H9 (cell line): Measurements from ENCODE around the gene ASB15. TPM values are rescaled to one million over a fixed set of nuclear protein-coding genes. Genes with fewer than 3 reads are reported as not detected.

ENCODE experiments used
- DNase-seq: peaks from one replicate; pipeline ENCODE4 v3.0.0-alpha.2; 2017
- H2AFZ ChIP-seq: one replicate; pipeline ENCODE4 v1.6.1; 2013; ENCODE audit warnings: mild to moderate bottlenecking, low read length, control low read depth, moderate library complexity
- H2AK5ac ChIP-seq: 2 replicates; pipeline ENCODE4 v1.6.1; 2013; ENCODE audit warnings: low read length, control low read depth, mixed read lengths; ENCODE audit not compliant: insufficient read length
- H2BK120ac ChIP-seq: one replicate; pipeline ENCODE4 v1.6.1; 2013; ENCODE audit warnings: low read depth, mild to moderate bottlenecking, low read length, control low read depth, inconsistent platforms; ENCODE audit not compliant: poor library complexity, severe bottlenecking
- H2BK12ac ChIP-seq: 2 replicates; pipeline ENCODE4 v1.6.1; 2013; ENCODE audit warnings: low read length, control low read depth, mixed read lengths, low read depth; ENCODE audit not compliant: insufficient read length
- H2BK15ac ChIP-seq: 2 replicates; pipeline ENCODE4 v1.6.1; 2013; ENCODE audit warnings: low read depth, low read length, control low read depth
- H2BK20ac ChIP-seq: one replicate; pipeline ENCODE4 v1.6.1; 2013; ENCODE audit warnings: low read depth, mild to moderate bottlenecking, low read length, control low read depth, inconsistent platforms; ENCODE audit not compliant: poor library complexity, severe bottlenecking
- H2BK5ac ChIP-seq: 2 replicates; pipeline ENCODE4 v1.6.1; 2013; ENCODE audit warnings: low read length, control low read depth, mixed read lengths; ENCODE audit not compliant: insufficient read length
- H3K14ac ChIP-seq: 2 replicates; pipeline ENCODE4 v1.6.1; 2013; ENCODE audit warnings: low read length, control low read depth; ENCODE audit not compliant: insufficient read depth
- H3K18ac ChIP-seq: 2 replicates; pipeline ENCODE4 v1.6.1; 2013; ENCODE audit warnings: low read depth, mild to moderate bottlenecking, mixed read lengths, low read length, control low read depth; ENCODE audit not compliant: insufficient read length
- H3K23ac ChIP-seq: 2 replicates; pipeline ENCODE4 v1.6.1; 2013; ENCODE audit warnings: low read length, control low read depth, mixed read lengths, low read depth; ENCODE audit not compliant: insufficient read length
- H3K23me2 ChIP-seq: 2 replicates; pipeline ENCODE4 v1.6.1; 2013; ENCODE audit warnings: low read depth, mild to moderate bottlenecking, mixed read lengths, low read length, control low read depth; ENCODE audit not compliant: insufficient read length, poor library complexity, severe bottlenecking
- H3K27ac ChIP-seq: 2 replicates; pipeline ENCODE4 v1.5.1; 2013; ENCODE audit warnings: low read length, control low read depth, mixed read lengths, low read depth; ENCODE audit not compliant: insufficient read length
- H3K27me3 ChIP-seq: 2 replicates; pipeline ENCODE4 v1.6.1; 2013; ENCODE audit warnings: low read length, control low read depth, inconsistent platforms; ENCODE audit not compliant: insufficient read depth
- H3K4ac ChIP-seq: 2 replicates; pipeline ENCODE4 v1.6.1; 2013; ENCODE audit warnings: low read depth, mild to moderate bottlenecking, control low read depth, inconsistent platforms, low read length, moderate library complexity
- H3K4me1 ChIP-seq: 2 replicates; pipeline ENCODE4 v1.6.1; 2013; ENCODE audit warnings: low read length, control low read depth, inconsistent platforms; ENCODE audit not compliant: insufficient read depth
- H3K4me2 ChIP-seq: 2 replicates; pipeline ENCODE4 v1.6.1; 2013; ENCODE audit warnings: low read length, control low read depth, mixed read lengths; ENCODE audit not compliant: insufficient read length, insufficient read depth
- H3K56ac ChIP-seq: 2 replicates; pipeline ENCODE4 v1.6.1; 2013; ENCODE audit warnings: low read depth, mild to moderate bottlenecking, mixed read lengths, low read length, control low read depth; ENCODE audit not compliant: insufficient read length
- H3K79me1 ChIP-seq: 2 replicates; pipeline ENCODE4 v1.6.1; 2013; ENCODE audit warnings: low read depth, mild to moderate bottlenecking, moderate library complexity, low read length, control low read depth, inconsistent platforms; ENCODE audit not compliant: insufficient read depth, poor library complexity, severe bottlenecking
- H3K79me2 ChIP-seq: 2 replicates; pipeline ENCODE4 v1.6.1; 2013; ENCODE audit warnings: low read length, control low read depth, inconsistent platforms; ENCODE audit not compliant: insufficient read depth
- H3K9ac ChIP-seq: 2 replicates; pipeline ENCODE4 v1.6.1; 2013; ENCODE audit warnings: low read length, control low read depth, mixed read lengths; ENCODE audit not compliant: insufficient read length; ENCODE audit errors: extremely low read depth
- H3K9me3 ChIP-seq: one replicate; pipeline ENCODE4 v1.6.1; 2013; ENCODE audit warnings: low read depth, low read length, inconsistent platforms; ENCODE audit not compliant: control insufficient read depth
- H3T11ph ChIP-seq: one replicate; pipeline ENCODE4 v1.6.1; 2013; ENCODE audit warnings: mild to moderate bottlenecking, low read length, control low read depth, inconsistent platforms
- H4K20me1 ChIP-seq: one replicate; pipeline ENCODE4 v1.6.1; 2013; ENCODE audit not compliant: control insufficient read depth, insufficient read length, insufficient read depth
- H4K5ac ChIP-seq: 2 replicates; pipeline ENCODE4 v1.6.1; 2013; ENCODE audit warnings: low read depth, mild to moderate bottlenecking, mixed read lengths, low read length, control low read depth; ENCODE audit not compliant: insufficient read length
- H4K8ac ChIP-seq: replicated peaks from 2 replicates; pipeline ENCODE4 v1.6.1; 2013; ENCODE audit warnings: low read length, control low read depth, mixed read lengths, low read depth; ENCODE audit not compliant: insufficient read length
- H4K91ac ChIP-seq: 2 replicates; pipeline ENCODE4 v1.6.1; 2013; ENCODE audit warnings: low read depth, mild to moderate bottlenecking, moderate library complexity, mixed read lengths, low read length, control low read depth; ENCODE audit not compliant: insufficient read length
- H3K27ac Mint-ChIP-seq, 3 experiments: 2 replicates in 2 of 3; 3 replicates in 1 of 3; pipeline ENCODE4 v1.8.0; 2020 to 2021; ENCODE audit warnings: mixed read lengths in 3 of 3, mild to moderate bottlenecking in 1 of 3, moderate library complexity in 1 of 3
- H3K27me3 Mint-ChIP-seq: 2 replicates; pipeline ENCODE4 v1.8.0; 2021; ENCODE audit warnings: low read depth, mild to moderate bottlenecking, moderate library complexity, mixed read lengths
- H3K36me3 Mint-ChIP-seq, 3 experiments: 2 replicates in 2 of 3; 3 replicates in 1 of 3; pipeline ENCODE4 v1.8.0; 2020 to 2021; ENCODE audit warnings: low read depth in 3 of 3, mixed read lengths in 3 of 3; ENCODE audit not compliant: insufficient read depth in 1 of 3
- H3K4me1 Mint-ChIP-seq, 2 experiments: 2 replicates each; pipeline ENCODE4 v1.8.0; 2020; ENCODE audit warnings: mixed read lengths in 2 of 2
- H3K4me3 Mint-ChIP-seq, 2 experiments: 2 replicates in 1 of 2; 3 replicates in 1 of 2; pipeline ENCODE4 v1.8.0; 2020 to 2021; ENCODE audit warnings: mild to moderate bottlenecking in 2 of 2, mixed read lengths in 2 of 2, moderate library complexity in 1 of 2
- H3K9me3 Mint-ChIP-seq, 2 experiments: 2 replicates in 1 of 2; 3 replicates in 1 of 2; pipeline ENCODE4 v1.8.0; 2020; ENCODE audit warnings: mild to moderate bottlenecking in 2 of 2, mixed read lengths in 2 of 2, moderate library complexity in 1 of 2
- CTCF ChIP-seq: fragments of 200-600 bp; sonication (generic); conservative IDR thresholded peaks from 3 replicates; pipeline ENCODE4 v1.8.0; 2021; ENCODE audit warnings: antibody characterized with exemption, mild to moderate bottlenecking
- WGBS: extraction: QIAGEN DNeasy Blood & Tissue Kit; methylation state at CpG from one replicate; pipeline ENCODE4 v1.1.7; 2013; ENCODE audit warnings: missing lambda C conversion rate, low lambda C conversion rate, mixed read lengths; ENCODE audit not compliant: insufficient read length; ENCODE audit errors: extremely low coverage; 5-methylcytosine and 5-hydroxymethylcytosine counted together
- total RNA-seq: library from RNA; stranded (reverse); gene quantifications from 2 replicates; pipeline ENCODE4 v1.2.1, GENCODE V29; 2021

Gene ASB15
- total RNA-seq, 1 experiment from 2014 or later, result not detected

- Histone ChIP-seq H4K8ac (no peak overlapping the region), H2BK15ac (no peak overlapping the region), H3K27me3 (no peaks in the 10 kb centered on the region), H3K79me1 (no peaks in the 10 kb centered on the region), H4K5ac (no peak overlapping the region), H2BK120ac (no peak overlapping the region), H3K23ac (no peak overlapping the region), H3T11ph (no peak overlapping the region), H2AK5ac (no peak overlapping the region), H3K4me1 (no peaks in the 10 kb centered on the region), H3K4me2 (no peak overlapping the region), H3K14ac (no peak overlapping the region), H4K20me1 (no peaks in the 10 kb centered on the region), H3K23me2 (peaks cover 1% of the 10 kb centered on the region), H3K27ac (no peak overlapping the region), H3K18ac (no peak overlapping the region), H3K4ac (no peak overlapping the region), H2AFZ (no peak overlapping the region), H2BK12ac (no peak overlapping the region), H3K79me2 (peaks cover 3% of the 10 kb centered on the region; the same call in 1 of the 2 replicates), H3K56ac (no peak overlapping the region), H2BK5ac (no peak overlapping the region), H3K9ac (no peak overlapping the region), H3K9me3 (no peaks in the 10 kb centered on the region), H2BK20ac (no peak overlapping the region), H4K91ac (no peak overlapping the region)
- no peak overlapping the region for H3K4me3 Mint-ChIP-seq
- WGBS, result no CpG with 5 or more reads among the region's 2 CpGs
- H3K36me3 Mint-ChIP-seq, result peaks cover 12 to 34% (median 28%) of the 10 kb centered on the region in 3 experiments; a peak in 6 of 7 replicates
- no peak overlapping the region for H3K27ac Mint-ChIP-seq
- no peaks in the 10 kb centered on the region for H3K27me3 Mint-ChIP-seq
- H3K4me1 Mint-ChIP-seq, result no peaks in the 10 kb centered on the region
- H3K9me3 Mint-ChIP-seq, result no peaks in the 10 kb centered on the region; a peak in 1 of 5 replicates
- no peak for TF ChIP-seq CTCF
- DNase-seq, result no peak
Observed at GRCh38 chr7:123552641-123553040, 49.0 kb upstream of the ASB15 start.
